GM21423 (cell line): ENCODE data around the gene TNFRSF18.

Source experiments
- ATAC-seq: cut with Tn5 transposase; IDR thresholded peaks from one replicate; pipeline ENCODE4 v1.9.1; 2021; ENCODE audit warnings: mild to moderate bottlenecking, moderate library complexity; ENCODE audit not compliant: unreplicated experiment

The TNFRSF18 gene

GRCh38 chr1:1213345-1214265, 7.2 kb upstream of the TNFRSF18 start, which contains the start of gene TNFRSF4:
TSS of gene TNFRSF4 (minus strand) at chr1:1214153. CDS start at chr1:1214127, 26 bp downstream.
- ATAC-seq = no peak

- no peak for ATAC-seq
These were observed 6.5 kb upstream of the TNFRSF18 start for GRCh38 chr1:1212780-1213344.

GRCh38 chr1:1211541-1212441, 5.4 kb upstream of the TNFRSF18 start:
- ATAC-seq = no peak

GRCh38 chr1:1210726-1211540, 4.5 kb upstream of the TNFRSF18 start:
- no peak for ATAC-seq

GRCh38 chr1:1208713-1209433, 2.5 kb upstream of the TNFRSF18 start:
- no peak for ATAC-seq

GRCh38 chr1:1207571-1207892, 1.1 kb upstream of the TNFRSF18 start:
- no peak for ATAC-seq

GRCh38 chr1:1206966-1207531, 657 bp upstream of the TNFRSF18 start:
- ATAC-seq = no peak

- no peak for ATAC-seq
These were observed 520 bp downstream of the TNFRSF18 start for GRCh38 chr1:1205769-1206375.

GRCh38 chr1:1204998-1205768, 1.2 kb downstream of the TNFRSF18 start:
- ATAC-seq = no peak

- no peak for ATAC-seq
These were observed 1.9 kb downstream of the TNFRSF18 start for GRCh38 chr1:1204425-1204920.

GRCh38 chr1:1203561-1204424, 2.6 kb downstream of the TNFRSF18 start:
- ATAC-seq = no peak

- ATAC-seq = no peak
These were observed 3.4 kb downstream of the TNFRSF18 start for GRCh38 chr1:1202831-1203560.

- peak; percentile 51 for ATAC-seq
These were observed 5.2 kb downstream of the TNFRSF18 start for GRCh38 chr1:1200876-1201810.

- ATAC-seq = no peak
These were observed 6.2 kb downstream of the TNFRSF18 start for GRCh38 chr1:1199961-1200875.
